Measurements from ENCODE around the gene ADCY9. TPM values are rescaled to one million over a fixed set of nuclear protein-coding genes. Genes with fewer than 3 reads are reported as not detected.
"Not testable (repeated sequence)": the region's sequence is repeated elsewhere in the genome, so short reads cannot be mapped to it uniquely, and the experiment has no call there.

ADCY9 gene
- total RNA-seq, 2 experiments from 2014 or later = 6.1 to 7.2 TPM

DNA sequence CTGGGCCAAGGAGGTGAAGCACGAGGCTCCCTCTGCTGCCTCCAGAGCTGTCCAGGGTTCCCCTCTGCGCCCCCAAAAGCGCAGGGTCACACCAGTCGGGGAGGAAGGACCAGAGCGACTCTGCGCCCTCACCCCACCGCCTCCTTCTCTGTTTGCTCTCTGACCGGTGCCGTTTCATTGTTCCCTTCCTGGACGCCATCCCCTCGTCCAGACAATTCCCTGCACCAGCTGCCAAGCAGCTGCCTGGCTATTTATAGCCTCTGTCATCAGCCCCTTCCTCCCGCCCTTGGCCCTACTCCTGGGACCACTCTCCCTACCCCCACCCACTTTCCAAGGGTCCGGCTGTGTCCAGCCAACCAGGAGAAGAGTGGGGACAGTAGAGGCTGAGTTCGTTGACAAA is 167.0 kb downstream of the ADCY9 start:
- POLR2A ChIA-PET = no interaction called here
- CTCF ChIA-PET = no interaction called here

DNA sequence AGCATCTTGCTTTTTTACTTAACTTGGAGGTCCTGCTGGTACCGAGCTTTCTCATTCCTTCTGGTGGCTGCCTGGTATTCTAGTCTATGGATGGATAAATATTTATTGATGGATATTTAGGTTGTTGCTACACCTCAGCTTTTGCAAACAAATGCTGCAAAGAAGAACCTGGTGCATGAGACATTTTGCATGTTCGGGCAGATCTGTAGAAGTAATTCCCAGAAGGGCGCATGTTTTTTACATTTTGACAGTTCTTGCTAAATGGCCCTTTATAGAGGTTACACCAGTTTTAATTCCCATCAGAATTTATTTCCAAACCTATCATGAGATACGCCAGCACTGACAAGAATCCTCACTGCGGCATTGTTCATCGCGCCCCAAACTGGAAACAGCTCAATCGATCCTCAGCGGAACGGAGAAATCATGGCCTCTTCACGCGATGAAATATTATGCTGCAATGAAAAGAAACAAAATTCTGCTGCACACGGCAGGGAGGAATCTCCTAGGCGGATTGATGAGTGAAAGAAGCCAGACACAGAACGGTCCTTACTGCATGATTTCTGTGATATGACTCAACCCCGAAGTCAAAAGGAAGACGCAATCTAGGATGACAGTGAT is 167.8 kb downstream of the ADCY9 start:
- ChIA-PET CTCF (no interaction called here), POLR2A (no interaction called here)

DNA sequence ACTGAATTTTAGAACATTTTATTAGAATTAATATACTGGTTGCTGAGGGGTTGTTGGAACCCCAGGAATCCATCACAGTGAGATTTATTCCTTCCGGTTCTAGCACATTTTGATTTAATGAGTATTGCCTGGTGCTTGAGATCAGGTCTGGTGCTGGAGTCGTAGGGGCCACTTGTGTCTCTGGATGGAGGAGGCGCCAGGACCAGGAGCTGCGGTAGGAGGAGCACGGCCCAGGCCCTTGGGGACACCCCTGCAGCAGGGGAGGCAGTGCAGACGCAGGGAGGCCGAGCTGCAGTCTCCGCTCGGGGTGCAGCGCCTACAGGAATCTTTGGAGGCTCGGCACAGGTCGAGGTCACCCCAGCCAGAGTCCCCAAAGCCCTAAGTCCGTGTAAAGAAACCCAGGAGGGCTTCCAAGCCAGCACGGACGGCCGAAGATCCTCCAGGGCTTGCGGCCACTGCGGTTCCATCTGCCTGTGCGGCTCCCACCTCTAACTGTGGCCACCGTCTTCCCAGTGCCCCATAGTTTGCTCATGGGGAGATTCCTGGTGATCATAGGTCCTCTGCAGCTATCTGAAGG is 169.6 kb downstream of the ADCY9 start:
- POLR2A ChIA-PET = no interaction called here
- CTCF ChIA-PET = no interaction called here

DNA sequence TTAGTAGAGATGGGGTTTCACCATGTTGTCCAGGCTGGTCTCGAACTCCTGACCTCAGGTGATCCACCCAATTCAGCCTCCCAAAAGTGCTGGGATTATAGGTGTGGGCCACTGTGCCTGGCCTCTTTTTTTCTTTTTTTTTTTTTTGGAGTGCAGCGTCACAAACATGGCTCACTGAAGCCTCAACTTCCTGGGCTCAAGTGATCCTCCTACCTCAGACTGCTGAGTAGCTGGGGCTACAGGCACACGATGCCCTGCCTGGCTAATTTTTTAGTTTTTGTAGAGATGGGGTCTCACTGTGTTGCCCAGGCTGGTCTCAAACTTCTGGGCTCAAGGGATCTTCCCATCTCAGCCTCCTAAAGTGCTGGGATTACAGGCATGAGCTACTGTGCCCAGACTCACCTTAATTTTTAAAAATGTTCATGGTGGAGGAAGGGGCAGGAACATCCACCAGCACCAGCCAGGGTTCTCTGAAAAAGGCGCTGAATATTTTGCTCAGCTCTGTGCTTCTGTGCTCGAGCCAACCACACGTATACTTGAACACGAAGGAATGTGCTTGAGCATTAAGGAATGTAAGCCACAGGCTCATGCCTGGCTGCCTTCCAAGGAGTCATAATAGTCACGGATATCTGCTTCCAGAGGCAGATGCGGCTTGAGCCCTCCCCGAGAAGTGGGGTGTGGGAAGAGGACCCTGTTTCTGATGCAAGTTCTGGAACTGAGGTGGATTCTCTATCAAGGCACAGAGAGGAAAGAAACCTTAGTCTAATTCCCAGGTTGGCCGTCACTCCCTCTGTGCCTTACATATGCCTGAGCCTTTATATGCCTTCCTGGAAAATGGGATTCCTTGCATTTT is 170.3 kb downstream of the ADCY9 start:
- ChIA-PET CTCF (interaction anchor here (0.7 kb wide), 2 partner anchors 31 to 1605 kb away, joined by 4 read pairs; partner anchors contain the start of gene ABCA3), POLR2A (interaction anchor here (0.6 kb wide), 1 partner anchor 32 kb away, joined by 3 read pairs; no protein-coding TSS in a partner anchor)

DNA sequence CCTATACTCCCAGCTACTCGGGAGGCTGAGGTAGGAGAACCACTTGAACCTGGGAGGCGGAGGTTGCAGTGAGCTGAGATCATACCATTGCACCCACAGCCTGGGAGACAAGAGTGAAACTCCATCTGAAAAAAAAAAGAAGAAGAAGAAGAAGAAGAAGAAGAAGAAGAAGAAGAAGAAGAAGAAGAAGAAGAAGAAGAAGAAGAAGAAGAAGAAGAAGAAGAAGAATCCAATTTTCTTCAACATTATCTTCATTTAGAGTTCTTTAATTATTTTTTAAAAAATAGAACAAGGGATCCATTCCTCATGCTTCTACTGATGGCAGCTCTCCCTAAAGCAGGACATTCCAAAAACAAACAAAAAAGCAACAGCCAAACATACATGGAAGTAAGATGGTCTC is 171.8 kb downstream of the ADCY9 start:
- POLR2A ChIA-PET, CTCF ChIA-PET: not testable (repeated sequence)

DNA sequence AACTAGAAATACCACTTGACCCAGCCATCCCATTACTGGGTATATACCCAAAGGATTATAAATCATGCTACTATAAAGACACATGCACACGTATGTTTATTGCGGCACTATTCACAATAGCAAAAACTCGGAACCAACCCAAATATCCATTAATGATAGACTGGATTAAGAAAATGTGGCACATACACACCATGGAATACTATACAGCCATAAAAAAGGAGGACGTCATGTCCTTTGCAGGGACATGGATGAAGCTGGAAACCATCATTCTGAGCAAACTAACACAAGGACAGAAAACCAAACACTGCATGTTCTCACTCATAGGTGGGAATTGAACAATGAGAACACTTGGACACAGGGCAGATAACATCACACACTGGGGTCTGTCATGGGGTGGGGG is 174.1 kb downstream of the ADCY9 start:
- CTCF ChIA-PET, POLR2A ChIA-PET: not testable (repeated sequence)

DNA sequence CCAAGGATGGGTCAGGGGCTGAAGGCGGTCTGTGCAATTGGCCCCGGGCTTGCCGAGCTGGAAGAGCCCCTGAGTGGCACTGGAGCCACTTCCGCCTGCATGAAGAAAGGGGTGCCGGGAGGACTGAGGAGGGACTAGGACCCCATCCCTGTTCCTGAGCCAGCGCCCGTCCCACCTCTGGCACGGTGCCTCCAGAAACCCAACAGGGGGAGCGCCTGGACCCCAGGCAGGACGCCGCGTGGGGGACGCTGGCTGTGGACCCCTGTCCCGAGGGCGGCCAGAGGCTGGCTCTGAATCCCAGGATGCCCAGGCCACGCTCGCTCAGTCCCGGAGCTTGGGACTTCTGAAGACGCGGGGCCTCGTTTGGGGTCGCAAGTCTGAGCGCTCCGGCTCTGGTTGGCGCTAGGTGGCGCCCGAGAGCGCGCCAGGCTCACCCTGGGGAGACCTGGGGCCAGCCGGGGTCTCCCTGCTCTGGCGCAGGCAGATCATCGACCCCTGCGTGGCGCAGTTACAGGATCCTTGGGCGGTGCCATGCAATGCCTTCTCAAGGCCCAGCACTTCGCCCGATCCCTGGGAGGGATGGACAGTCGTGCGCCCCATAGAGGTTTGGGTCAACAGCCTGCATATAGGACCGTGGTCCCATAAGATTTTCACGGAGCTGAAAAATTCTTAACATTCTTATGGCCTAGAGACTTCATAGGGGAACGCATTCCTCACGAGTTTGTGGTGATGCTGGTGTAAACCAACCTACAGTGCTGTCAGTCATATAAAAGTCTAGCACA is 177.2 kb downstream of the ADCY9 start:
- POLR2A ChIA-PET = no interaction called here
- CTCF ChIA-PET = interaction anchor here (0.5 to 2.0 kb wide), 18 partner anchors 13 to 390 kb away, joined by 3 to 5 read pairs (median 3); no protein-coding TSS in a partner anchor

DNA sequence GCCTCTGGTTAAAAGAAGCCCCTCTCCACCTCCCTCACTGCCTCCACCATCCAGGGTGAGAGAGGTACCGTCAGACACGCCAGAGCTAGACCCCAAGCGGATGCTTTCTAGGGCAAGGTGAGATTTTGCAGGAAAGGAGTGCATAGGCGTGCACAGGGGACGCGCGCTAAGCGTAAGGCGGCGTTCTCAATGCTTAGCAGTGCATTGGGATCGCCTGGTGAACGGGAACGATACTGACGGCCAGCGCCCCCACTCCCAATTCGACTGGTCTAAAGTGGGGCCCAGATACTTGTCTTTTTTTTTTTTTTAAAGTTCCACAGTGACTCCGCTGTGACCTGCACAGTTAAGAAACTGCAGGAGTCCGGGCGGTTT is 177.8 kb downstream of the ADCY9 start:
- POLR2A ChIA-PET = no interaction called here

DNA sequence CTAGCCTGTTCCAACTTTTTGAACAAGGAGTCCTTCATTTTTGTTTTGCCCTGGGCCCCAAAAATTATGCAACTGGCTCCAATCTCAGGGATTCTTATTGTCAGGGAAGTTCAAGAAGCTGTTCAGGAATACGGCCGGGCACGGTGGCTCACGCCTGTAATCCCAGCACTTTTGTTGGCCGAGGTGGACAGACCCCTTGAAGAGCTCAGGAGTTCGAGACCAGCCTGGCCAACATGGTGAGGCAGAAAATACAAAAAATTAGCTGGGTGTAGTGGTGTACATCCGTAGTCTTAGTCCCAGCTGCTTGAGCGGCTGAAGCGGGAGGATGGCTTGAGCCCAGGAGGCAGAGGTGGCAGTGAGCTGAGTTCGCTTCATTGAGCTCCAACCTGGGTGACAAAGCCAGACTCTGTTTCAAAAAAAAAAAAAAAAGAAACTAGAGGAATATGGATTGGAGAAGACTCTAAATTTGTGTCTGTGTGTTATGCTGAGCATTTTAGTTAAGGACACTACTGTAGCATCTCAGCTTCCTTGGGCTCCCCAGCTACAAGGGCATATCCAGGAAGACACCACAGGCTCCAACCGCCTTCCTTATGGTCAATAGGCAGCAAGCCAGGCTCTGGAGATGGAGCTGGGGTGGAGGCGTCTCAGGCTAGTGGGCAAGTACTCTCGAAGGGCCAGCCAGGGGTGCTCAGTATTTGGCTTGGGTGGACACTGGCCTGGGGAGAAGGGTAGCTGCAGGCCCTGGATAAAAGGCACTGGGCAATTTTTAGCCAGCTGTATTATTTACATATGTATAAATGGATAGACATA is 179.0 kb downstream of the ADCY9 start:
- POLR2A ChIA-PET = interaction anchor here (0.7 kb wide), 1 partner anchor 171 kb away, joined by 3 read pairs; no protein-coding TSS in a partner anchor
- CTCF ChIA-PET = interaction anchor here (0.6 to 1.1 kb wide), 2 partner anchors 30 to 317 kb away, joined by 3 read pairs; no protein-coding TSS in a partner anchor

More for the DNA sequence above, 177.8 kb downstream of the ADCY9 start:
- CTCF ChIA-PET = interaction anchor here (0.5 to 1.3 kb wide), 11 partner anchors 20 to 390 kb away, joined by 3 to 5 read pairs (median 3); no protein-coding TSS in a partner anchor

DNA sequence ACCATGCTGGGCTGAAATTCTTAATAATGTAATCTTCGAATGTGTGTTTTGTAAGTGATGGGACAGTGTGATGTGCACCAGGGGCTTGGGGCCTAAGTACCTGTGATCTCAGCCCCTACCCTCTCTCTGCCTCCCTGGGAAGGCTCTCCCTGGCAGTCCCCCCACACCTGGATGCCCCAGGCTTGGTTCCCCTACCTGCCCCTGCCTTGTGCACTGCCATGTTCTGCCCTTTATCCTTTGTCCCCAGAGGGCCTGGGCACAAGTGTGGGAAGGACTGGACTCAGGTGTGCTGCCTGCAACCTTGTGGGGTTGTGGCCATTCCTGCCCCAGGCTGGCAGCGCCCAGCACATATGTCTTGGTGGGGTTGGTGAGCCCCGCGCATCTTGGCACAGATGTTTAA is 180.3 kb downstream of the ADCY9 start:
- ChIA-PET POLR2A (no interaction called here), CTCF (no interaction called here)

DNA sequence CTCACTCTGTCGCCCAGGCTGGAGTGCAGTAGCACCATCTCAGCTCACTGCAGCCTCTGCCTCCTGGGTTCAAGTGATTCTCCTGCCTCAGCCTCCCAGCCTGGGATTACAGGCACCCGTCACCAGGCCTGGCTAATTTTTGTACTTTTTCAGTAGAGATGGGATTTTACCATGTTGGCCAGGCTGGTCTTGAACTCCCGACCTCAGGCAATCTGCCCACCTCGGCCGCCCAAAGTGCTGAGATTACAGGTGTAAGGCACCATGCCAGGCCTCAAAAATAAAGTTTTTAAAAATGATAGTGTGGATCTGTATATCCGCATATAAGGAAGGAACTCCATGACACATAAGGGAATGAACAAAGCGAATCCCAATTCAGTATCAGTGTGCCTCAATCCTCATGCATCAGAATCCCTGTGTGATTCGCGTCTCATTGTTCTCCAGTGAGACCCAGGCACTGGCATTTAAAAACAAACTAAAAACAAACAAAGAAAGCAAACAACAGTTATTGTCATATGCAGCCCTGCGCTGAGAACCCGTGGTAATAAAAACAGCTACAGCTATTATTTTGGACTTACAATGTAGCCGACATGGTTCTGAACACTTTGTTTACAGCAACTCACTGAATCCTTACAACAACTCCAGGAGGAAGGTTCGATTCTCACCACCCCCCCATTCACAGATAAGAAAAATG is 181.6 kb downstream of the ADCY9 start:
- ChIA-PET CTCF (interaction anchor here (0.7 kb wide), 1 partner anchor 65 kb away, joined by 3 read pairs; no protein-coding TSS in a partner anchor), POLR2A (interaction anchor here (0.6 kb wide), 1 partner anchor 253 kb away, joined by 9 read pairs; no protein-coding TSS in a partner anchor)

DNA sequence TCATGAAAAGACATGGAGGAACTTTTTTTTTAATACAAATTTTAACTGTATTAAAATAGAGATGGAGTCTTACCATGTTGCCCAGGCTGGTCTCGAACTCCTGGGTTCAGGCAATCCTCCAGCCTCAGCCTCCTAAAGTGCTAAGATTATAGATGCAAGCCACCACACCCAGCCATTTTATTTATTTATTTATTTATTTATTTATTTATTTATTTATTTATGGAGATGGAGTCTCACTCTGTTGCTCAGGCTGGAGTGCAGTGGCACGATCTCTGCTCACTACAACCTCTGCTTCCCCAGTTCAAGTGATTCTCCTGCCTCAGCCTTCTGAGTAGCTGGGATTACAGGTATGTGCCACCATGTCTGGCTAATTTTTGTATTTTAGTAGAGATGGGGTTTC is 189.1 kb downstream of the ADCY9 start:
- CTCF ChIA-PET = not testable (repeated sequence)
- POLR2A ChIA-PET = interaction anchor here (0.6 kb wide), 1 partner anchor 517 kb away, joined by 3 read pairs; no protein-coding TSS in a partner anchor

DNA sequence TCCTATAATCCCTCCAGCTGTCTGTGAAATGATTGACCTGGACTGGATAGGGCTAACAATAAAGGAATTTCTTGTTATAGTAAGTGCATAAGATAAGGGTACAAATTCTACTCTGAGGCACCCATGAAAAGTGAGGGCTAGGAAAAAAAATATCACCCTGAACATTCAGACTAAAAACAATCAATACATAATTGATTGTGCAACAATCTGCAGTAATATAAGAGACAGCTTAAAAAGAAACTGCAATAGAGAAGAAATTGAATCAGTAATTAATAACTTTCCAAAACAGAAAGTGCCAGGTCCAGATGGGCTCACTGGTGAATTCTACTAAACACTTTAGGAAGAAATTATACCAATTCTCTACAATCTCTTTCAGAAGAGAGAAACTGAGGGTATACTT is 191.5 kb downstream of the ADCY9 start:
- POLR2A ChIA-PET = no interaction called here
- CTCF ChIA-PET = no interaction called here

DNA sequence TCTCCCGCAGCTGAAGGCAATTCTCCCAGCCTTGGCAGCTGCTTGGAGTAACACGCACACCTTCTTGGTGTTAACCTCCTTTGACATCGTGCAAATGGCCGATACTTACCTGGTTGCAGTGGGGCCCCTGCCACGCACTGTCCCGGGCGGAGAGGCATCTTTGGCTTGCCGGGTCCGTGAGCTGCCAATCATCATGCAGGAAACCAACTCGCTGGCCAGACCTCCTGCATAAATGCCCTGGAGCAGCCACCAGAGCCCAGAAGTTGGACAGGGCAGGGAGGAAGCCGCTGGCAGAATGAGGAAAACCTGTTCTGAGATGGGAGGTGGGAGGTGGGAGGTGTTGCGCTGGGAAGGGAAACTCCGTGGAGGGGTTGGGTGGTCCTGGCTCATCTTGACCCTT is 194.0 kb downstream of the ADCY9 start:
- POLR2A ChIA-PET = no interaction called here
- CTCF ChIA-PET = no interaction called here

DNA sequence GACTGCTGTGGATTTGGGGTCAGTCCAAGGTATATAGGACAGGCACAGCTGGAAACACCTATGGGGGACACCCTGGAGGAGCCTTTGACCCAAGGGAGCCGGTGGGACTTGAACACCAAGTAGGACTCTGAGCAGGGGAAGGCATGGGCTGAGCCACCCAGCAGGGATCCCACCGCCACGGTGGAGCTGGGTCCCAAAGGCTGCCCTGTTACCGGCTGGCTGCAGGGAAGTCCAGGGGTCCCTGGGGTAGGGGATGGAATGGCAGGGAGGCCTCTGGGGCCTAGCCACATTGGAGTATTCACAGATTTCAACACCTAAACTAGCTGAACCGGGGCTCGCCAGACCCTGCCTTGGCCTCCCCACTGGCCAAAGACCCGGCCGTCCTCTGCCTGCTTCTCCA is 196.0 kb downstream of the ADCY9 start:
- ChIA-PET CTCF (interaction anchor here (1.1 kb wide), 1 partner anchor 20 kb away, joined by 3 read pairs; no protein-coding TSS in a partner anchor), POLR2A (no interaction called here)

DNA sequence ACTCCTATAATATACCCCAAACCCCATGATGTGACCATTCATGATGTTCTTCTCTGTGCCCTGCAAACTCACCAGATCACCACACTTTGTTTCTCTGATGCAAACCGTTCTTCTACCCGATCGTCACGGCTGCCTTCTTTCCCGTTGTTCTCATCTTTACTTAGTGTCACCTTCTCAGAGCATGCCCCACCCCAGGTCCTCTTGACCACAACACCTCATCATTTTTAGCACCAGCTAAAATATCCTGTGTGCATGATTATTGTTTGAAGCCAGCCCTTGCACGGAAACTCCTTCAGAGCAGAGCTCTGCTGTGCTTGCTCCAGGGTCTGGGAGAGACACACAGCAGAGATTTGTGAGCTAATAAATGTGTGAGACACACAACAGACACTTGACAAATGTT is 196.8 kb downstream of the ADCY9 start:
- ChIA-PET CTCF (interaction anchor here (1.1 kb wide), 1 partner anchor 20 kb away, joined by 3 read pairs; no protein-coding TSS in a partner anchor), POLR2A (no interaction called here)

DNA sequence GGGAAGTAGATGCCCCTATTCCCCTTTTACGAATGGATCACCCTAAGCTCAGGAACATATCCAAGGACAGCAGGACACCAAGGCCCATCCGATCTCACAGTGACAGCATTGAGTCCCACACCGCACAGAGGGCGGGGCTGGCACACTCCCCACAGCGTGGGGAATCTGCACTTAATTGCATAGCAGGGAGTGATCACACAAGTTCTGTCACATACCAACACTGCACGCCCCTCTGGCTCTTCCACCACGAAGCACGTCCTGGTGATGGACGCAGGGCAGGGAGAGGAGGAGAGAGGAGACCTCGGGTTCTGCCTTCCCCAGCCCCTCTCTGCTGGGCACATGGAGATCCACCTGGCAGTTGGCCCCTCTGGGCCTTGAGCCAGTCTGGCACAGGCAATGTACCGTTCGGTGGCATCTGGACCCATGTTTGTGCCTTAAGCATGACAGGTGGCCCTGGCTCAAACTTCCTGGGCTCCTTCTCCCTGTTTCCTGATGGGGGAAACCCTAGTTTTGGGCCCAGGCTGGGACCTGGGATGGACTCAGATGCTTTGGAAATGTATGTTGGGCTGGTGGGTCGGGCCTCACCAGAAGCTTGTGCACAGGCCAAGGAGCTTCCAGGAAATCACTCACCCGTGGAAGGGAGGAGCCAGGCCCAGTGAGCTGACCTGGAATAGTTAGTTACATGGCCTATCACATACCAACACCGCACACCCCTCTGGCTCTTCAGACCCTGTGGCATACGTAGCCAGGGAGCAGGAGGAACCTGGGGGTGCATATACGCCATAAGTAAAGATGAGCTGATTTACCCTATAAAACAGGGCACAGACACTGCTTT is 200.6 kb downstream of the ADCY9 start:
- ChIA-PET POLR2A (no interaction called here), CTCF (no interaction called here)
